ENCODE data around the gene RSU1.

RSU1 gene

DNA sequence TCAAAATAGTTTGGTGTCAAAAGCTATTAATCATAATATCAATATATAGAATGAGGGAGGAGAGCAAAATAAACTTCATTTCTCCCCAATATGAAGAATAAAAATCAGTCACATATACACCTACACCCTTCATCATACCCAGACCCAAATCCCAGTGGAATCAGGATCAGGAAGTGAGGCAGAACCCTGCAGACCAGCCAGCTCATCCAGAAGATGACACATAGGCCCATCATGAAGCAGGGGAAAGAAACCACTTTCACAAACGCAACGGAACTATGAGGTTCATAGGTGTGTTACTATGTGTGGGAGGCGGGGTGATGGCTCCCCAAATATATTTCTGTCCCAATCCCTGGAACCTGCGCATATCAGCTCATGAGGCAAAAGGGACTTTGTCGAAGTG lies 89.0 kb downstream of the RSU1 start:
- no peak for DNase-seq

DNA sequence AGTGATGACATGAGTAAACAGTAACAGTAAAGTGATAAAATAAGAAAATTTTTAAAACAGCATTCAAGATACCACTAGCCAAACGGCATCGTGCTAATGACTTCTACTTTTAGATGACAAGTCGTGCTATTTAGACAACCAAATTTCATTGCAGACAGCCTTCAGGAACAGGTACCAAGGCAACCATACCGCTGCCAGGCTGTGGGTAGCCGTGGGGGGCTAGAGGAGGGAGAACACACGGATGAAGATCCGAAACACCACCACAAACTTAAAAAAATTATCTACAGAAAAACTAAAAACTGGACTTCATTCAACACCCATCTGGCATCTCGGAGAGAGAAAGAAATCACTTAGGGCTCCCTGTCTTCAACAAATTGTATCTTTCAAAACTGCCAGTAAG lies 89.6 kb downstream of the RSU1 start:
- DNase-seq: no peak

DNA sequence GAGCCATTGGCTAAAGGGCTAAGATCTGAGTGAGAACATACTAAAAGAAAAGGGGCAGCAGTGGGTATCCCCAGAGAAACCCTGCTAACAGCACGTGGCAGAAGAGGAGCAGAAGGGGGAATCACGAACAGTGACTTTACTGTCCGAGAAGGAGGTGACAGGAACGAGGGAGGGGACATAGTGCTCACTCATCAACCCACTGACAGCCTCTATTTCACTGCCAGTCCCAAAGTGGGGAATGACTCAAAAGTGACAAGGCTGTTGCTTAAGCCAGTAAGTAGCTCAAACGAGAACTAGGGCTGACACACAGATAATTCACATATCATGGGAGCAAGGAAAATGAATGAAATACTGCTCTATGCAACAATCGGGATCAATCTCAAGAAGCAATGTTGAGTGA lies 92.7 kb downstream of the RSU1 start:
- DNase-seq: no peak

DNA sequence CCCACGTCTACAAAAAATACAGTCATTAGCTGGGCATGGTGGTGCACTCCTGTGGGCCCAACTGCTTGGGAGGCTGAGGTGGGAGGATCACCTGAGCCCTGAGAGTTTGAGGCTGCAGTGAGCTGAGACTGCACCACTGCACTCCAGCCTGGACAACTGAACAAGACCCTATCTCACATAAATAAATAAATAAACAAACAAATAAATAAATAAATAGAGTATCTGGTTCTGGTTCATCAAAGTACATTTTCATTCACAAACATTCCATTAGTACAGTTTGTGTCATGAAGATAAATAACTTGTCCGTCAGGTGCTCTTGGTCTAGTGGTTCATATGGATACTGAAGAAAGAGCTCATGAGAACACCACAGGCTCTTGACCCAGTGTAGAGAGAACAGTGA lies 96.4 kb downstream of the RSU1 start:
- DNase-seq: no peak

DNA sequence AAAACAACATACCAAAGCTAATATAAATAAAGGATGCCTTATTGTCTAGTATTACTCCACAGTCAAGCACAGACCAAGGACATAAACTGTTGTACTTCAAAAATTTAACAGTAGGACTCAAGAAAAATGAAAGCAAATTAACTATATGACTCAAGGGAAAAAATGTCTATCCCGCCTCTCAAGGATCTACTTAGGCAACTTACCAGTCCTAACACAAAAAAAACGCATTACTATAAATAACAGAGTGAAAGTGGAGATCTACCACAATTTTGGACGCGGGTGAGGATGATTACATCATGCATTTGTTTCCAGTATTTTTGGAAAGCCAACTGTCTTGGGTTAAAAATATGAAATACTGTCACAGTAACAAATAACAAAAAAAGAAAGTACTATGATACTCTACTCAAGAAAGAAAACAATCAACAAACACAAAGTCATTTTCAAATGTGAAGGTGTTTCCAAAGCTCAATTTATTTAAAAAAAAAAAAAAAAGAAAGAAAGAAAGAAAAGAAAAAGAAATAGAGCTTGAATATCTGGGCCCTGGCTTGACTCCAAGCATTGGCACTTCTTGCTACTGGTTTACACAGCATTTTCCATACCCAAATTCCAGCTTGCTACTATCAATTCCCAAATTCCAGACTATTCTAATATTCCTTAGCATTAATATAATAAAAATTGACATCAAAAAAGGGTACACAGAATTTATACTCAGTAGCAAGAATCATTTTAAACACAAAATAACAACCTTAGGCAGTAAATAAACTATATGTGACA lies 99.4 kb downstream of the RSU1 start:
- DNase-seq: no peak

DNA sequence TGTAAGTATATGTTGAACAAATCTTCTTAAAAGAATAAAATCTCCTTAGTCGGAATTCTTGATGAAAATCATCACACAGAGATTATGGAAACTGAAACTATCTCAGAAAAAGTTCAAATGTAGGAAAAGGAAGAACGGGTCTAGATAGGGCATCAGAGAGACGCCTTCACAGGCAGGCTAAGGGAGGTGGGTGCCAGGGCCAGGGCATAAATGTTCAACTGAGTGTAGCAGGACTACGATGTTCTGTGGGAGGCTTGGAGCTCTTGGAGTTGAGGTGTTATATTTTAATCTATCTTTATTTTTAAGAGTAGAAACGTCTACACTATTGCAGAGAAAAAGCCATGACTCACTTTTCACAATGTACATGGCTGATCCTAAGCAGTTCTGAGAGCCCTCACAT lies 101.2 kb downstream of the RSU1 start:
- no peak for DNase-seq

DNA sequence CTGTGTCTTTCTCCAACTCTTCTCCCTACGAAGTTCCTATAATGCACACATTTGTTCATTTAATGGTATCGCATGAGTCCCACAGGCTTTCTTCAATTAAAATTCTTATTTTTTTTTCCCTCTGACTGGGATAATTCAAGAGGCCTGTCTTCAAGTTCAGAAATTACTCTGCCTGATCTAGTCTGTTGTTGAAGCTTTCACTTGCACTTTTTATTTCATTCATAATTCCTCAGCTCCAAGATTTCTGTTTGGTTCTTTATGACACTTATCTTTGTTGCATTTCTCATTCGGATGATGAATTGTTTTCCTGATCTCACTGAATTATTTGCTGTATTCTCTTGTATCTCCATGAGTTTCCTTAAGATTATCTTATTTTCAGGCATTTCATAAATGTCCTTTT lies 103.9 kb downstream of the RSU1 start:
- DNase-seq: no peak

DNA sequence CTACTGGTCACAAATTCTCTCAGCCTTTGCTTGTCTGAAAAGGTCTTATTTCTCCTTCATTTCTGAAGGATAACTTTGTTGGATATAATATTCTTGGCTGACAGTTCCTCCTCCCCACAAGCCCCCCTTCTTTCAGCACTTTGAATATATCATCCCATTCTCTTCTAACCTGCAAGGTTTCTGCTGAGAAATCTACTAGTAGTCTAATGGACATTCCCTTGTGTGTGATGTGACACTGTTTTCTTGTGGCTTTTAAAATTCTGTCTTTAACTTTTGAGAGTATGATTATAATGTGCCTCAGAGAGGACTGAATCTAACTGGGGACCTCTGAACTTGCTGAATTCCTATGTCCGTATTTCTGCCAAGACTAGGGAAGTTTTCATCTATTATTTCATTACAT lies 104.3 kb downstream of the RSU1 start:
- DNase-seq: no peak

DNA sequence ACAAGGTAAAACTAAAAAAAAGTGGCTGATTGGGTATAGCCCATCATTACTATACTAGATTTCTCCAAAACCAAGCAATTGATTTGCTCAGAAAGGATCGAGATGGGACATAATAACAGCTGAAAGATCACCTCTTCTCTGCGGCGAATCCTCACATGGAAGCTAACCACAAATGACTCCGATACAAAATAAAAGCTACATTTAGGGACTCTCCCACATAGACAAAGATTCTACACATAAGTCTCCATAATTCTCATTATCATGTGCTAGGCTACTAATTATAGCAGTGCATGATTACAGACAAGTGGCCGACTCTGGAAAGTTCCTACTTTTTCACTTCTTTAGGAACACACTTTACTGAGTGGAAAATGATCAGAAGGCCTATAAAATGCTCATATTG lies 116.9 kb downstream of the RSU1 start:
- no peak for DNase-seq

DNA sequence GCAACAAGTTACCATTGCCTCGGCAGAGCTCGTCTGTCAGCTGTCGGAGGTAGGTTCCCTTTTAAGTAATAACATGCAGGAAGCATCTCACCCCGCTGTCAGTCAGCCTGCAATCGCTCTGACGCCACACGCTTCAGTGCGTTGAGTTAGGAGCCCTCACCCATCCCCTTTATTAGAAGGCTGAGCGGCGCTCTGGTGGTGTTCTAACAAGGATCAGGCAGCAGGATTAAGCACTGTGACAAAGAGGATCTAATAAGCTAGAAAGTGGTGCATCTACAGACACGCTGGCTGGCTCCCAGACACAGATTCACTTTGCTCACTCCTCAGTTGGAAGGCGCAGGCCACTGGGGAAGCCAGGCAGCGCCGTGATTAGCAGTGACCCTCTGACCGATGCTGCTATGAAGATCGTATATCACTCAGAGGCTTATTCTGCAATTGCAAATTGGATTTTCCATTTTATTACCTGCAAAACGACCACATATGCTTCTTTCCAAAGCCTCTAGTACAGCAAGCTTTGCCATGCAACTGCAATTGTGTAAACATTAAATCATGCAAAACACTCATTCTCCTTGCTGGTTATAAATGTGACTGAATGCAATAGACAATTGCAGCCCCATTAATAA lies 117.7 kb downstream of the RSU1 start:
- DNase-seq: no peak

DNA sequence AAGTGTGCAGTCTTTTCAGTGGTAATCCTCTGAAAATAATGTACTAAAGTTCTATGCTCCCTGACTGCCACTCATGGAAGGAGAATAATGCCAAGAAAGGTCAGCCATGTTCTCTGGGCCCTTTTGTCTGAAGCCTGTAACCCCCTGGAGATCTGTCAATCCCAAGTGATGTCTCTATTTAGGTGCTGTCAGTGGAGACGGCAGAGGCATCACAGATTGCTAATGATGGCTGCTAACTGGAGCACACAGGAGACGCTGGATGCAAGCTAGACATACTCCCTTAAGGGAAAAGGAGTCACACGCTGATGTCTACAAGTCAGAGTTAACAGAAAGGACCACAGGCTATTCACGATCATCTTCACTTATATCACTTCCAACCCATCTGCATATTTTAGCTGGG lies 118.8 kb downstream of the RSU1 start:
- no peak for DNase-seq

DNA sequence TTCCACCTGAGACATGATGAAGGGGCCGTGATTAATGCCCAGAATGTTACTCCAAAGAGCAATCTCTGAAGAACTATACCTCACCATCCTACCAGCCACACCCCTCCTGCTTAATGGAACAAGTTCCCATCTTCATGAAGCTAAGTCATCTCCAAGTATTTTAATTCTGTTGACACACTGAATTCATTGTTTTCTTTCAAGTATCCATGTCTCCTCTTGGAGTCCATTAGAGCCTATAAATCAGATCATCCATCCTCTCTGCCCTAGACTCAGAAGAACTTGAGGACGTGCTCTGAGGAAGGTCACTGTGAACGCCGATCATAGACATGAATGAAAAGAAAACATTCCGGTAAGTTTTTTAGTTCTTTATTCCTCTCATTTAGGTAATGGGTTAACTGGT lies 126.8 kb downstream of the RSU1 start:
- DNase-seq: no peak

DNA sequence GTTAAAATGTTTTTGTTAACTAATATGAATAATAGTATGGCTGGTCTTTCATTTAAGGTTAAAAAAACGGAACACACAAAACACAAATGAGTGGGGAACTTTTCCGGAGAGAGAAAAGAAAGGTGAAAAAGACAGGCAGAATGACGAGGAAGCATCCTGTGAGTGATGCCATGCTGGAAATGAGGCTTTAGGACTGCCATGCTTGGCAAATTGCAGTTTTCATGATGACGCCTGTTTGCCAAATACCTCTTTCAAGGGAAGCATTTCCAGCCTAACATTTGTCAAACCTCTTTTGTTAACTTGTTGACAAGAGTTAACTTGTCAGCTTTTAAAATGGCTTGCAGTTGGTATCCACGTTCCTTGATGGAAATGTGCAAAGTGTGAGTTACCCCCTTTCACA lies 127.5 kb downstream of the RSU1 start:
- no peak for DNase-seq

DNA sequence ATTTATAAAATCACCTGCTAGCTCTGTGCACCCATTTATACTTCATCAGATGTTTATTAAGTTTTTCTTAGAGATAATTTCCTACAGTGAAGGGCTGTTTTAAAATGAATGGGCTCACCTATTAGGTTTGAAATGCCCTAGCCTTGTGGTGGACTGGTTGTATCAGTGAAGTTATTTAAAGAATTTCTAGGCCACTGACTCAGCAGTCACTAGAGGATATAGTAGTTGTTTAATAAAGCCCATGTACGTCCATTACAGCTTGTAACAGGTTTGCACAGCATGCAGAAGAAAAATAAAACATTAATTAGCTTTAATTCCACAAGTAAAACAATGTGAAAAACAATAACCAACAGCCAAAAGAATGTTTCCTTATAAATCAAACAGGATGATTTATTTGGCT lies 128.0 kb downstream of the RSU1 start:
- DNase-seq: no peak

DNA sequence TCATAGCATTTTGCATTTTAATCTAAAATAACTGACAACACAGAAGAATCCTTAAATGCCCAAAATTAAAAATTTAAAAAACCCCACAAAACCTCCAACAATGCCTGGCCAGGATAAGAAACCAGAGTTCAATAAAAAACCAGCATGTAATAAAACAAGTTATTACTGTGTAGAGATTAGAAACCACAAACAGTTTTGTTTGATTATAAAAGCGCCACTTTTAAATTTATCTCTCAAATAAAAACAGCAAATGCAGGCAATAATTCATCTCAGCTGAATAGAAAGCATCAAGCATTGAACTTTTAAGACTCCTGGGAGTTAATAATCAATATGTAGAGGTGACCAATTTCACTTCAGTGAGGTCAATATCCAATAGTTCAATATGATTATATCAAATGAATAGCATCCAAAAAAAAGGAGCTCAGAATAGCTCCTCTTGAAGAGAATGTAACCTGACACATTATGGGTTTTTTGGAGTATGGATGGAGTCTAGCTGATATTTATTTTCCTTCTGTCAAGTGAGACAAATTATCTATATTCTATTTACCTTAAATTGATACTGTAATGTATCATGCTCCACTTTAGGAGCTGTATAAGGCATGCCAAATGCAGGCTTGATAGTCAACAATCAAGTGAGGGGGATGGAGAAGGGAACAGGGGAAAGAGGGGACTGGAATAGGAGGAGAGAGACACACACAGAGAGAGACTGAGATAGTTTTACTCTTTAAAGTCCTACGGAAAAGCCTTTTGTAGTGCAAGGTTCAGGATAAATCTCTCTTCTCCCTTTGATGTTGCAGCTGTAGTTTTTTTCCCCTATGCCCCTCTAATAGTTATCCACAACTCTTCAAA lies 130.9 kb downstream of the RSU1 start:
- no peak for DNase-seq

DNA sequence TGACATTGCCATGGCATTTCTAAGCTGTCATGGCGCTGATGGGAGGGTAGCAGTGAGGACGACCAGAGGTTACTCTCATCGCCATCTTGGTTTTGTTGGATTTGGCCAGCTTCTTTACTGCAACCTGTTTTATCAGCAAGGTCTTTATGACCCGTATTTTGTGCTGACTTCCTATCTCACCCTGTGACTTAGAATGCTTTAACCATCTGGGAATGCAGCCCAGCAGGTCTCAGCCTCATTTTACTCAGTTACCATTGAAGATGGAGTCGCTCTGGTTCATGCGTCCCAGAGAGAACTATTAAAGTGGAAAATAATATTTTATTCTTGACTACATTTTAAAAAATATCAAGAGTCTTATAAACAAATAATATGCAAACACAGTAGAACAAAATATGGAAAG lies 131.7 kb downstream of the RSU1 start:
- DNase-seq: no peak

DNA sequence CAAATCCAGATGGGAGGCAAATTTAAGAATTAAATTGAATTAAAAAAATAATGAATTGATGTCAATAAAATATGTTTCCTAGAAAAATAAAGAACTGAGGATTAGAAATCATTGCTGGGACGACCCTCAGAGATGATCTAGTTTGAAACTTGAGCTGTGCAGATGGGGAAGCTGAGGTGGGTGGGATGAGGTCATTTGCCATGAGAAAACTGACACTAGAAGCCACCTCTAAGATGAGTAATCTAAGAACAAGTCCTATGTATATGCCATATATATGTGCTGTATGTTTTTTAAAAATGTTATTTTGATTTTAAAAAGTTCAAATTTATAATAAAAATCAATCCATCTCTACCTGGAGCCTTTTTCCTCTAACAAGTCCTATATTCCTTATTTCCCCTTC lies 135.7 kb downstream of the RSU1 start:
- DNase-seq: no peak

DNA sequence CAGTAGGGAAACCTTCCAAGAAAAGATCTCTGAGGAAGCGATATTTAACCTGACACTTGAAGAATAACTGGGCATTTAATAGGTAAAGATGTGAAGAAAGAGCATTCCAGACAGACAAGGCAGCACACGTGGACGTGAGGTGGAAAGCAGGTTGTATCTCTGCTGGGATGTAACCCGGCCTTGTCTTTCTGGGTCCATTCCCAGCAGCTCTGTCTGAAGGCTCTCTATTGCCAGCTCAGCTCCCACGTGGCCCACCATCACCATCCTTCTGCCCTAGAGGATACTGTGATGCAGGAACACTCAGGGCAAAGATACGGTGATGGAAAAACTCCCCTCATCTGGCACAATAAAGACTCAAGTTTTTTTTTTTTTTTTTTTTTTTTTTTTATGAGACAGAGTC lies 137.7 kb downstream of the RSU1 start:
- DNase-seq: no peak

DNA sequence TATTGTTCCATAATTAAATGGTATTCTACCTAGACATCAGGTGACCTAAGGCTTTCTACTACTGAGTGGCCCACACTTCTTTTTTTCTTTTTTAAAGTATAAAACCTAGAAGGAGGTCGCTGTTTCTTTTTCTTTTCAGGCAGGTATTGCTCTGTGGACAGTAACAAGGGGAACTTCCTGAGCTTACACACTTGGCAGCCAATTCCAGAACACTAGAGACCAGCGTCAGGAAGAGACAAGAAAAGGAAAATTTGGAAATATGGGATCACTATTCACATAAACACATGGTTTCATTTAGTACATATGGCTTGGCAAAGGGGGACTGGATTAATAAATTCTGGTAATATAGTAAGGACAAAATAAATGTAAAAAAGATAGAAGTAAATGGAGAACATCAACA lies 141.9 kb downstream of the RSU1 start:
- DNase-seq: no peak

DNA sequence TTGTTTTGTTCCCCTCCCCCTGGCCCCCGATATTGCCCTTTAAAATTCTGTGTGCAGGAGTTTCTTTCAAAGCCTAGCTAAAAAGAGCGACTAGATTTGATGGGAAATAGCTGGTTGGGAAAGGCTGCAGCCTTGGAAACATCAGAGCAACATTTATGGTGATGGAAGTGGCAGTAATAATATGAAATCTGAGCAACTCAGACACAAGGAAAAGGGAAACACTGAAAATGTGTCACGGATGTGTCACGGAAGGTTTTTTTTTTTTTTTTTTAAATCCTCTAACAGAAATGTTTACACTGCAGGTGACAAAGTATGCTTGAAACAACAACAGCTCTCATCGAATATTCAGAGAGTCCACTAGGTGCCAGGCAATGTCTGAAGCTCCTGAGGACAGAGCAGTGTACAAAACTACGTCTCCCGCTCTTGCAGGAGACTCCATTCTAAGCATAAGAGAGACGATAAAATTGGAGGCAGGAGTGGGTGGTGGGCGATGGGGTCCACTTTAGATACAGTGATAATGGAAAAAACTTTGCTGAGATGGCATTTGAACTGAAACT lies 143.0 kb downstream of the RSU1 start:
- DNase-seq: no peak

DNA sequence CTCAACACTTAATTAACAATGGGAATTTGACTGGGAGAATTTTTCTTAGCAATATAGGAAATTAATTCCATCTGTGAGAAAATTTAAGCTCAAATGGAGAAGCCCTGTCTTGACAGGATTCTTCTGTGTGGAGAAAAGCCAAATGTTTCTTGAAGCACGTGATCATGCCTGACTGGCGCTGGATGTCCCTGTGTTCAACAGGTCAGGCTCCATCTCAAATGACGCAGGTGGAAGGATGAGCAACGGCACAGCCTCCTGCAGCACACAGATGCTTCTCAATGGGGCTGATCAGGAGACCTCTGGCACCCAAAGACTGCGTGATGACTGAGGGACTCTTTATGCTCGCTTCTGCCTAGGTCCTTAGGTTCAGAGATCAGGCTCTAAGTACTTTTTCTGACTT lies 143.8 kb downstream of the RSU1 start:
- no peak for DNase-seq

DNA sequence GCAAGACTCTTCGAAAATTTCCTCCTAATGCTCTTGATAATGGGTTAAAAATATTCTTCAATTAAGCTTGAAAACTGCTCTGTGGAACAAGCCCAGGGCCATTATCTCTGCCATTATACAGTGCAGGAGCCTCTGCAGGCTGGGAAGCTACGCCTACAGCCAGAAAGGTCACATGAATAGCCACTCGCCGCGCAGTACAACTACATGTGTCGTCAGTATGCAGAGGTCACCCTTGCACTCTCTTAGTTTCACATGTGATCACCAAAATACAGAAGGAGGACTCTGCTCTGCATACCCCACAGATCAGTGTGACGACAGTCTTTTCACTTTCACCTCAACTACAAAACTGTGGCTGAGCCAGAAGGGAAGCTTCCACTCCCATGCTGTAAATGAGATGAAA lies 153.8 kb downstream of the RSU1 start:
- no peak for DNase-seq

DNA sequence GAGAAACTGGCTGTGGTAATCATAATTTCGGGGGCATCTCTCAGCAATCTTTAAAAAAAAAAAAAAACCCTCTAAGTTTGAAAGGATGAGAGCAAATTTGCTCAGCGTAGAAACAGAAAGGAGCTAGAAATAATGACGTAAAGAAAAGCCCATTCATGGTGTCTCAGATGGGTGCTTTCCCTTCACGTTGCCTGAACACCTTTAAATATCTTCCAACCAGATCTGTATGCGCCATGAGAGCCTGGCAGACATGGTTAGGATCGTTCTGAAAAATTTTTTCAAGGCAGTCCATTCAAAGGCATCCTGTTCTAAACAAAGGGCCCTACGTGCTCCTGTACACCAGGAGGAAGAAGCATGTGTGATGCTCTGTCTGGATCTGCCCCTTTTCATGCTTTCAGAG lies 154.3 kb downstream of the RSU1 start:
- no peak for DNase-seq

DNA sequence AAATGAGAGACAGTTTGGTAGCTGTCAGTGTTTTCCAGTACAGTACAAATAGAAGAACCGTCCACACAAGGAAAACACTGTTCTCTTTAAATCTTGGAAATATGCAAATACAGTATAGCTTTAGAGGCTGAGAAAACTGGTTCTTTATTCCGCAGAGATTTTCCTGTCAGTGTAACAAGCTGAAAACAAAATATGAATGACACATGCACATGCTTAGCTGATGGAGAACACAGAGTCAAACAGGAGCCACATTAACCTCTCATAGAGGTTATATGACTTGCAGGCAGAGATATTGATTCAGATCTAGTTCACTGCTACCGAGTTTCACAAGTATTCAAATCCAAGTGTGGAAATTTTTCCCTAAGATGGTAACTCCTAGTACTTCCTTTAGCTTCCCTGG lies 160.3 kb downstream of the RSU1 start:
- no peak for DNase-seq

Measured in CD4-positive, alpha-beta T cell treated with Interleukin-15 for 1 hour (primary cell).